Stimulated activated naive CD8-positive, alpha-beta T cell treated with anti-CD3 and anti-CD28 coated beads, Interleukin-15, Interleukin-2, amounts not matched to agents 100 U/mL and 50 U/mL, for 24 hours (primary cell): ENCODE results near the gene NT5C2.
A peak's percentile ranks its signal among the peaks of the same experiment; 100 is the strongest.

Source experiments
- ATAC-seq: fragments of 150-1000 bp; cut with Tn5 transposase; one replicate; pipeline ENCODE4 v1.10.0; 2021
- DNase-seq: peaks from one replicate; pipeline ENCODE4 v3.0.0; 2021

The NT5C2 gene

DNA sequence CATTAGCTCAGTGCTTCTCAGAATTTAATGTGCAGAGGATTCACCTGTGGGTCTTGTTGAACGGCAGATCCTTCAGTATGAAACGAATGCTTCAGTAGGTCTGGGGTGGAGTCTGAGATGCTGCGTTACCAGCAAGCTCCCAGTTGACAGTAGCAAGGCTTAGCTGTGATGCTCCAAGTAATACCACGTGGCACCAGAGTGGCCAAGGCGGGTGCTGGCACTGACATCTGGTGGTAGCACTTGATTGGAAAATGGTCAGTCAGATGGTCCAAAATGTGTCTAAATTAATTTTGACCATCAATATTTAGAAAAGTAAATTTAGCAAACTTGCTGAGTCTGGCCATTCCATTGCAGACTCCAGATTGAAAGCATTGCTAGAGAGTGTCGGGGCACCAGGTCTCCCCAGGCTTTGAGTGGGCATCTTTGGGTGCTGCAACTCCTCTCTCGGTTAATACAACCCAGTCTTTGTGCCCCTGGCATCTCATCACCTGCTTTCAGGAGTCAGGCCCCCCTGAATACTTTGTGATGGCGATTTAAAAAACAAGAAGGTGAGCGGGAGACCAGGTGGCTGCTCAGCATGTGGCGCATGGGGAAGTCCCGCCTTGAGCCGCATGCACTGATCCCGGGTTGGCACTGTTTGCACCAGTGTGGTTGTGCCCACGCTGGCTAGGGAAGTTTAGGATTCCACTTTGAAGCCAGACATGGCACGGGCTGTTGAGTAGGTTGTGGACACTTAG is 130.1 kb downstream of the NT5C2 start:
- ATAC-seq (no peak), DNase-seq (no peak)

DNA sequence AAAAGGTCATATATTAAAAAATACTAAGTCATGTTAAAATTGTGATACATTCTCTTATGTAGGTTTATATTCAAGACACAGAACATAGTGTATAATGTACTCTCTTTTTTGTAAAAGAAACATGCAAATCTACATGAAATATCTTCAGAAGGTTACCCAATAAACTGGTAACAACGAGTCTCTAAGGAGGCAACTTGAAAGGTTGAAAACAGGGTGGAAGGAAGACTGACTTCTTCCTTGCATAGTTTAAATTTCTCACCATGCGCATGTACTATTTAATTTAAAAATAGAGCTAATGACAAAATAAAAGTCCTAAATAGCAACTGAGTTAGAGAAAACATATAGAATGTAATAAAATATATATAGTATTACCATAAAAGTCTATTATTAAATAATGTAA is 132.5 kb downstream of the NT5C2 start:
- DNase-seq = no peak
- ATAC-seq = no peak

DNA sequence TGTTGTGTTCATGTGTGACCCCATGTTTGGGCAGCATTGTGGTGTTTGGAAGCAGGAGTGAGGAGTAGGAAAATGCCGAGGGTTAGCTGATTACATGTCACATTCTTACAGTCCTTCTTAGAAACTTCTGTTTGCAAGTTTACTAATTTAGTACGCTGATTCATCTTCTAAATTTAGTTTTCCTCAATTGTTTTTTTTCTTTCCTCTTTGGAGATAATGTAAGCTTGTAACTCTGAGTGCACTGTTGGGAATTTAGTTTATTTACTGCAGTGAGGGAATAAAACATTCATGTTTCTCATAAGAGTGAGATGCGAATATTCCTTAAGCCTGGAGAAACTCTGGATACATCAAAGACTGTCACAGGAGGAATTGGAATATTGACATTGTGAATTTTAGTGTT is 135.0 kb downstream of the NT5C2 start:
- no peak for ATAC-seq
- DNase-seq = no peak

DNA sequence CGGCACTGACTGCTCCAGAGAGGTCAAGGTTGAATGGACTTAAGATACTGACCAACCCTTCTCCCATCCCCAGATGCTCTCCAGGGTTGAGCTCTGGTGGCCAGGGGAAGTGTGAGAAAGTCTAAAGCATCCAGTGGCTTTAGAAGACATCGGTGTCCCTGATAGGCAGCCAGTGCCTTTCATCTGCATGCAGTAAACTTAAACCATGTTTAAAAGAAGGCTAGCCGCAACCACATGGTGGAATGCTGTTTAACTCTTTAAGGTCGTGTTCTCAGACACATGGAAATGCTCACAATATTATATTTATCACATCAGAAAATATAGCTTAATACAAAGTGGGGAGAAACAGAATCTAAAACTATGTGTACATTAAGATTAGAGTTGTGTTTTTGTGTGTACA is 138.0 kb downstream of the NT5C2 start:
- DNase-seq = no peak
- no peak for ATAC-seq

DNA sequence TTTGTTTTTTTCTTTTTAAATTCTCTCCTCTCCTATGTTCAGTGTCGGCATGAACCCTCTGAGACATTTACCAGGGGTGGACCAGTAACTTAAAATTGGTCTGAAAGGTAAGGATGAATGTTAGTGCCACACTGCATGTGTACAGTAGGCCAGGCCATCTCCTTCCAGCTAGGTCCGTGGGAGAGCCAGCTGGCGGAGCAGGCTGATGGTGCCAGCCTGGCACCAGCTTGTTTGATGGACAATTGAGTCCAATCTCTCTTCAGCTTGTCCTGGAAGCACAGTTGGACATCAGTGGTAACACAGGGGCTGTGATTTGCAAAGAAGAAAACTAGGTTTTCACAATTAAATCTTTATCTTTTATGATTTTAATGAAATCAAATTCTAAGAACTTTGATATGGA is 138.5 kb downstream of the NT5C2 start:
- peak; percentile 14 for ATAC-seq
- DNase-seq = no peak

DNA sequence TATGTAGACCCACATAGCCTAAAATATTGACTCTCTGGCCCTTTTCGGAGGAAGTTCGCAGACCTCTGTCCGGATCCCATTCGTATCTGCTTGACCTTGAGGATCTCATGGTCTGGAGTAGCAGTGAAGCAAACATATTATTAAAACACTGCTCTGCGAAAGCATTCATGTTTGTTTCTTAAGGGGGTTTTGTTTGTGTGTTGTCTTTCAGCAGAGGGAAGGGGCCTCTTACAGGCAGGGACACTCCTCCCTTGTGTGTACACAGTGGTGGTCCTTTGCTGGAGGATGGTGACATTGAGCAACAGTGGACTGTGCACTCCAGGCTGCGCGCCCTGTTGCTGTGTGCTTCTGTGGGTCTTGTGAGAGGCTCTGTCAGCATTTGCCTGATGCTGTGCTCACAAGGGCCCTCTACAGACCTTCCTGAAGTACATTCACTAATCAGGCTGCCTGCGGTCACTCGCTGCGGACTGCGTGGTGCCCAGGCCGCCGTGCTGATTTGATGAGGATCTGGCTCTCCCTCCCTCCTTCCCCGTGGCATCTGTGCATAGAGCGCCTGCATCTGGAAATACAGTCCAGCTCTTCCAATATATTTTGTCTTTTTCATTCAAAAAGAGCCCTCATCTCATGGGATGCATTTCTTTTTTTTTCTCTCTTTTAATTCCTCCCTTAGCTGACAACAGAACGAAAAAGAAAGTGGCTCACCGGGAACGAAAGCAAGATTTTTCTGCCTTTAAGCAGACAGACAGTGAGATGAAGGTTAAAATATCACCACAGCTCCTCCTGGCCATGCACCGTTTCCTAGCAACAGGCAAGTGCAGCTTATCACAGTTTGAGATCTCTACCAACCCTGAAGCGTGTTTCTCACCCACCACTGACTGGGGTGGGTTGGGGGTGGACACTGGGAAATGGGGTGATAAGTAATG is 139.2 kb downstream of the NT5C2 start:
- ATAC-seq (peak; percentile 86), DNase-seq (peak; percentile 45)

DNA sequence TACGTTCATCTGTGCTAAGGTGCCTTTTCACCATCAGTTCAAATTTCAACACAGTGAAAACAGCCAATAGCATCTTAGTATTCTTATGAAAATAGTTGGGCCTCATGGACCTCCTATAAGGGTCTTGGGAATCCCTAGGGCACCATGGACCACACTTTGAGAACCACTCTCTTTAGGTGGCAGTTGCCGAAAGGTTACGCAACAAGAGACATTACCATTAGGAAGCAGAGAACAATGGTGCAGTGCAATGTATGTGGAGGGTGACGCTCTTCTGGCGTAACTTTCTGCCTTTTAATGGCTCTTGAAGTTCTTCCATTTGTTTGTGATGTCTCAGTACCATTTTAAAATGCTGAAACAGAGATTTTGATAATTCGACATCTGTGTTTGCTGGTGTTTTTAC is 143.8 kb downstream of the NT5C2 start:
- DNase-seq = no peak

DNA sequence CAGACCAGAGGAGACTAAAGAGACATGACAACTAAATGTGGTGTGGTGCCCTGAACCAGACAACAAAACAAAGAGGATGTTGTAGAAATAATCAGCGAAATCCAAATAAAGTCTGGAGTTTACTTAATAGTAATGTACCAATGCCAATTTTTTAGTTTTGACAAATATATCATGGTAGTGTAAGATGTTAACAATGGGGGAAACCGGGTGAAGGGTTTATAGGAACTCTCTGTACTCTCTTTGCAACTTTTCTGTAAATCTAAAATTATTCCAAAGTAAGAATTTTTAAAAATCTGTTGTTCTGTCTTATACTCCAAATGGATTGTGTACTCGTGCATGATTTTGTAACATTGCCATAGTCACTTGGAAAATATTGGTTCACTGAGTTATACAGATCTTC is 145.7 kb downstream of the NT5C2 start:
- no peak for DNase-seq

More for the DNA sequence above, 143.8 kb downstream of the NT5C2 start:
- ATAC-seq = no peak

DNA sequence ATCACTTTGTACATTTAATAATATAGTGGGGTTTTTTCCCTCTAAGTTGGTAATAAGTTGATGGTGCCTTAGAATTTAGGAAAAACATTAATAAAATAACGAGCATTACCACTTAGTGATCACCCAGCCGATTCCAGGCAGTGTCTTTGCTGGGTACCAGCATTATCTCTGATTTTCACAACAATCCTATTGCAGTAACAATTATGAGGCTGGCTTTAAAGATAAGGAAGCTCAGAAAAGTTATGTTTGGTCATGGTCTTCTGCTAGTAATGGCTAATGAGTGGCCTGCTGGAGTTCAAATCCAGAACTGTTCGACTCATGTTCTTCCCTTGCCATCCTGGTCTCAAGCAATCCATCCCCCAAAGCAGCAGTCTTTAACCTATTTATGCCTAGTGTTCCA is 147.1 kb downstream of the NT5C2 start:
- ATAC-seq (no peak), DNase-seq (no peak)

More for the DNA sequence above, 145.7 kb downstream of the NT5C2 start:
- no peak for ATAC-seq

DNA sequence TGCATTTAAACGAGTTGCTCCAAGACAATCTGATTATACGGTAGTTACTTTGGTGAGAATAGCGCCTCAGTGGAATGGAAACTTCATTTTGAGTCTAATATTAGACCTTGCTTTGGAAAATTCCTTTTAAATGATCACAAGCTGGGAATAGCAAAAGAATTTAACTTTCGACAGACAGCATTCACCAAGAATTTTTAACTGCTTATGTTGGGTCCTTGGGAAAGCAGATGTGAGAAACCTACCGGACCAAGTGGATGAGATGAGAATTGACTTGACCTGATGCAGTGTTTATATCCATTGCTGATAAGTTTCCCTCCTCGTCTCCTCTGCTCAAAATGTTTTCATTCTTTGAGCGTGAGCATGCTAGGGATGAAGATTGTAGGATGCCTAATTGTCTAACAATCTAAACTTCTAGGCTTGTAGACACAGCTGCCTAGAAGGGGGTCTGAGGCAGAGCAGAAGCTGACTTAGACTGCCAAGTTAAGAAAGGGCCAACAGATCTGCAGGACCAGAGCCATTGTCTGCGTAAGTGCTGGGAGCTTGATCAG is 148.1 kb downstream of the NT5C2 start:
- ATAC-seq = no peak
- DNase-seq = no peak

DNA sequence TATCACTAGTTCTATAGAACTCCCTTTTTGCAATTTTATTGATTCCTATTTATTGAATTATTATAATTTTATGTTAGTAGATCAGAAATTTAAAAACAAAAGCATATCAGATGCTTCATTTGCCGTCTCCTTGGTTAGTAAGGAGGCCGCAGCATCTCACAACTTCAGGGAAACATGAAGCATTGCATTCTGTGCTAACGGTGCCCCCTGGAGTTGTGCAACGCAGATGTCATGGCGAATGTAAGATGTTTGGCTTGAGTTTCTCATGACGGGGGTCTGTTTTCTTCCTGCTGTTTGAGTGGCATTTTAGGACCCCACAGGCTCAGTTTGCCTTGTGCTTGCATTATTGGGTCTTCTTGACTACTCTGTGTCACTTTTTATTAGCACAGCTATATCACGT is 150.2 kb downstream of the NT5C2 start:
- no peak for DNase-seq
- no peak for ATAC-seq

DNA sequence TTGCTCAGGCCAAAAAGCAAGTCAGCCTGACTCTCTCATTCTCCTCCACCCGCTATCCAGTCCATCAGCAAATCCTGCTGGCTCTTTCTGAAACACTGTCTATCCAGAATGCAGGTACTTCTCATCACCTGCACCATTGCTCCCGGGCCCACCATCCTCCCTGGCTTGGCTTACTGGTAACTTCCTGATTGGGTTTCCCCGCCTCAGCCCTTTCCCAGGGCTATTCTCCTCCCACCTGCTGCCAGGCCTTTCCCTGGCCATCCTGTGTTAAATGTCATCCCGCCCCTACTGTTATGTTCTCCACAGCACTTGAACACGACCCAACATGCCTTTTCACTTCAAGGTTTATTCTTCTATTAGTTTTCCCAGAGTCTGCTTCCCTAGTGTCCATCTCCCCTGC is 150.9 kb downstream of the NT5C2 start:
- ATAC-seq (no peak), DNase-seq (no peak)

DNA sequence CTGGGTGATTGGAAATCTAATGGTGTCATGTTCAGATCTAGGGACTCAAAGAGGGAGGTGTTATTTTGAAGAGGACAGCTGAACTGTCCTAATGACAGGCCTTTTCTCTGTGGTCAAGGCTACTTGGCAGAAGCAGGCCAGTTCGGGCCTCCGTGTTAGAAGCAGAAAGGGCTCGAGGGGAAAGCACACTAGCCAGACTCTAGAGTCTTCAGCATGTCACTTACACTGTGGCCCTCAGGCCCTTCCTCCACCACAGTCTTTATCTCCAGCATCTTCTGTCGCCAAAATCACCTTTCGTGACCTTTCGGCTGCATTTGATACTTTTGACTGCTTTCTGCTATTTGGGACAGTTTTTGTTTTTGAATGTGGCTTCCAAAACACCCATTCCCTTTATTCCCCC is 151.7 kb downstream of the NT5C2 start:
- DNase-seq = no peak

DNA sequence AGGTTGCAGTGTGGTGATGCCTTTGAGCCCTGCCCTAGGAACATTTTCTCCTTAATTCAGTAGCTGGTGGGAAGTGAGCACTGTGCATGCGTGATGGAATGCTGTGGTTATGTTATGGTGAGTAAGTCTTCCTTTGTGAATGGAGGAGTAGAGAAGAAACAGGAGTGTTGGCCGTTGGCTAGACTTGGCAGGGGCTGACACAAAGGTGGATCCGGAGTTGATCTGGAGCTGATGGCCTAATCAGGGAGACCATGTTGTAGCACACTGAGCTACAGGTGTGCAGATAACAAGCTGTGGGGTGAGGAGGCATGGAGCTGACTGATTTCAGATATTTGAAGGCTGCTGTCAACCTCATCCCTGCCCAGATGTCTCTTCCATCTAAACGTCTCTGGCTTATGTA is 152.7 kb downstream of the NT5C2 start:
- DNase-seq = no peak

More for the DNA sequence above, 151.7 kb downstream of the NT5C2 start:
- no peak for ATAC-seq

DNA sequence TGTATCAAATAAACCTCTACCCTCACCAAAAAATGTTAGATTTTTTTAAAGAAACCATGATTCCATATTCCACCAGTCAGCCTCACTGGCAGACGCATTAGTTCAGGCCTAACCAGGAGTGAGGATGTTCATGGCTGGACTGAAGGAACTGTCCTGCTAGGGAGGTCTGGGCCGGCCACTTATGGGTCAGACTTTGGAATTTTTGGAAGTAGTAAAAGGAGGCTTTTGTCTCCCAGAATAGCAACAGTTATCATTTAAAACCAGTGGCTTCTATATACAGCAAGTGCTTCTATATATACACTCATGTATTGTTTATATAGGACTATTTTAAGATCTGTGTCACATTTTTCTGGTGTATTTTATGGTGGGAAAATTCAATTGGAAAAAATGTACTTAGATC is 154.5 kb downstream of the NT5C2 start:
- ATAC-seq (no peak), DNase-seq (no peak)

More for the DNA sequence above, 152.7 kb downstream of the NT5C2 start:
- ATAC-seq = no peak
